Ascending aorta (tissue), 2 donors: ENCODE measurements around the gene STX8. TPM values are rescaled to one million over a fixed set of nuclear protein-coding genes. Genes with fewer than 3 reads are reported as not detected.

ENCODE experiments used
- DNase-seq, 2 donors: peaks; one replicate each; pipeline ENCODE4 v3.0.0-alpha.2; 2019; ENCODE audit warnings: low spot score in 2 of 2
- H3K27ac ChIP-seq, 2 donors: fragments of 200-600 bp; sonication (generic); one replicate each; pipeline ENCODE4 v1.5.1; 2016 to 2017; ENCODE audit warnings: mild to moderate bottlenecking in 1 of 2
- H3K27me3 ChIP-seq: fragments of 200-600 bp; sonication (generic); one replicate; pipeline ENCODE4 v1.5.1; 2017
- H3K36me3 ChIP-seq, 2 donors: fragments of 200-600 bp; sonication (generic); one replicate each; pipeline ENCODE4 v1.5.1; 2016
- H3K4me1 ChIP-seq, 2 donors: fragments of 200-600 bp; sonication (generic); one replicate each; pipeline ENCODE4 v1.5.1; 2016 to 2017; ENCODE audit warnings: mild to moderate bottlenecking in 1 of 2
- H3K4me3 ChIP-seq, 2 donors: fragments of 200-600 bp; sonication (generic); one replicate each; pipeline ENCODE4 v1.5.1; 2016 to 2017; ENCODE audit warnings: mild to moderate bottlenecking in 1 of 2
- H3K9me3 ChIP-seq, 2 donors: fragments of 200-600 bp; sonication (generic); one replicate each; pipeline ENCODE4 v1.5.1; 2016
- CTCF ChIP-seq, 3 experiments: fragments of 200-600 bp in 2 of 3; fragments of 450-650 bp in 1 of 3; sonication (generic) in 2 of 3; IDR thresholded peaks; one replicate each; pipeline ENCODE4 v1.5.1; 2016 to 2019; ENCODE audit warnings: antibody characterized with exemption in 3 of 3, mild to moderate bottlenecking in 1 of 3, moderate library complexity in 1 of 3
- intact Hi-C: fragments of 100-400 bp; cut with DNase I; formaldehyde crosslinking; loops from one replicate; pipeline ENCODE4 v1.15.1; 2023
- total RNA-seq: library from RNA; depleted of rRNA; stranded (reverse); fragments of >200 nt; gene quantifications from one replicate; pipeline ENCODE4 v1.1.0, GENCODE V29; 2016

Gene STX8
- total RNA-seq, 1 donor from 2014 or later = 7.6 TPM

- intact Hi-C loops = no loop called here
- H3K27ac ChIP-seq = no peak overlapping the region
- H3K4me3 ChIP-seq = no peak overlapping the region
- TF ChIP-seq CTCF (IDR thresholded peaks at IDR 0.05) = no peak
- peaks cover 3 to 9% of the 10 kb centered on the region in 2 donors for H3K36me3 ChIP-seq
- no peaks in the 10 kb centered on the region for H3K9me3 ChIP-seq
- DNase-seq = no peak
- H3K27me3 ChIP-seq = no peaks in the 10 kb centered on the region
- H3K4me1 ChIP-seq = no peaks in the 10 kb centered on the region
Measured at GRCh38 chr17:9549215-9549614, 26.4 kb downstream of the STX8 start.

- DNase-seq = no peak
Measured at GRCh38 chr17:9544221-9544620, 31.4 kb downstream of the STX8 start.

GRCh38 chr17:9541718-9542117, 33.9 kb downstream of the STX8 start:
- H3K27ac ChIP-seq = no peak overlapping the region
- no peaks in the 10 kb centered on the region for H3K36me3 ChIP-seq
- no peaks in the 10 kb centered on the region for H3K4me1 ChIP-seq
- DNase-seq = no peak
- no peak for TF ChIP-seq CTCF (IDR thresholded peaks at IDR 0.05)
- no peak overlapping the region for H3K4me3 ChIP-seq
- intact Hi-C loops = no loop called here
- no peaks in the 10 kb centered on the region for H3K27me3 ChIP-seq
- no peaks in the 10 kb centered on the region for H3K9me3 ChIP-seq

More at GRCh38 chr17:9544221-9544620, 31.4 kb downstream of the STX8 start:
- Histone ChIP-seq H3K27me3 (no peaks in the 10 kb centered on the region), H3K27ac (no peak overlapping the region), H3K9me3 (no peaks in the 10 kb centered on the region), H3K36me3 (no peaks in the 10 kb centered on the region), H3K4me3 (no peak overlapping the region), H3K4me1 (no peaks in the 10 kb centered on the region)
- intact Hi-C loops = no loop called here
- no peak for TF ChIP-seq CTCF (IDR thresholded peaks at IDR 0.05)

- no peak for TF ChIP-seq CTCF (IDR thresholded peaks at IDR 0.05)
- H3K36me3 ChIP-seq = no peaks in the 10 kb centered on the region
- intact Hi-C loops = no loop called here
- DNase-seq = no peak
- H3K9me3 ChIP-seq = no peaks in the 10 kb centered on the region
- no peaks in the 10 kb centered on the region for H3K4me1 ChIP-seq
- no peak overlapping the region for H3K4me3 ChIP-seq
- no peaks in the 10 kb centered on the region for H3K27me3 ChIP-seq
- no peak overlapping the region for H3K27ac ChIP-seq
Measured at GRCh38 chr17:9538626-9539025, 37.0 kb downstream of the STX8 start.

- no peak for TF ChIP-seq CTCF (IDR thresholded peaks at IDR 0.05)
- no peaks in the 10 kb centered on the region for H3K36me3 ChIP-seq
- no peaks in the 10 kb centered on the region for H3K27me3 ChIP-seq
- no peak overlapping the region for H3K27ac ChIP-seq
- intact Hi-C loops = no loop called here
- H3K9me3 ChIP-seq = no peaks in the 10 kb centered on the region
- H3K4me3 ChIP-seq = no peak overlapping the region
- H3K4me1 ChIP-seq = no peaks in the 10 kb centered on the region
- DNase-seq = no peak
Measured at GRCh38 chr17:9537177-9537776, 38.3 kb downstream of the STX8 start.

GRCh38 chr17:9536061-9536460, 39.6 kb downstream of the STX8 start:
- TF ChIP-seq CTCF (IDR thresholded peaks at IDR 0.05) = no peak
- Histone ChIP-seq H3K27me3 (no peaks in the 10 kb centered on the region), H3K27ac (no peak overlapping the region), H3K4me3 (no peak overlapping the region), H3K4me1 (no peaks in the 10 kb centered on the region), H3K9me3 (no peaks in the 10 kb centered on the region), H3K36me3 (no peaks in the 10 kb centered on the region)
- intact Hi-C loops = no loop called here
- DNase-seq = no peak
